Measurements from ENCODE around the gene NSA2.

Gene NSA2

GRCh38 chr5:74801197-74801596 is 34.1 kb downstream of the NSA2 start:
- in situ Hi-C loops (cut with MboI; ENCODE audit: low pct_unique_long_range_greater_than_20kb, low sequenced_read_pairs): no loop called here
- no peak for DNase-seq

- DNase-seq: no peak
- in situ Hi-C loops (cut with MboI; ENCODE audit: low pct_unique_long_range_greater_than_20kb, low sequenced_read_pairs): no loop called here
Measured at GRCh38 chr5:74801941-74802340, 34.9 kb downstream of the NSA2 start.

- in situ Hi-C loops (cut with MboI; ENCODE audit: low pct_unique_long_range_greater_than_20kb, low sequenced_read_pairs): no loop called here
- no peak for DNase-seq
Measured at GRCh38 chr5:74810915-74811314, 43.9 kb downstream of the NSA2 start.

- no peak for DNase-seq
- in situ Hi-C loops (cut with MboI; ENCODE audit: low pct_unique_long_range_greater_than_20kb, low sequenced_read_pairs): no loop called here
Measured at GRCh38 chr5:74816875-74817274, 49.8 kb downstream of the NSA2 start.

GRCh38 chr5:74822288-74822687 is 55.2 kb downstream of the NSA2 start:
- no peak for DNase-seq
- in situ Hi-C loops (cut with MboI; ENCODE audit: low pct_unique_long_range_greater_than_20kb, low sequenced_read_pairs): no loop called here

- no peak for DNase-seq
- in situ Hi-C loops (cut with MboI; ENCODE audit: low pct_unique_long_range_greater_than_20kb, low sequenced_read_pairs): no loop called here
Measured at GRCh38 chr5:74829413-74829812, 62.4 kb downstream of the NSA2 start.
